ENCODE data around the gene ILF3.

The ILF3 gene

GRCh38 chr19:10653732-10654609 is at the start of gene ILF3:
Gene ILF3, plus strand, starts transcription at chr19:10654346. Its CDS starts 16,260 bp downstream, at chr19:10670606.
- peak; percentile 100 for DNase-seq (ENCODE audit: low read depth, low spot score)

GRCh38 chr19:10604460-10604980 is 49.6 kb upstream of the ILF3 start:
- no peak for DNase-seq (ENCODE audit: low read depth, low spot score)

- no peak for DNase-seq (ENCODE audit: low read depth, low spot score)
Observed at GRCh38 chr19:10611907-10612306, 42.2 kb upstream of the ILF3 start.

GRCh38 chr19:10612499-10613119 is 41.5 kb upstream of the ILF3 start:
- DNase-seq (ENCODE audit: low read depth, low spot score) = no peak

- no peak for DNase-seq (ENCODE audit: low read depth, low spot score)
Observed at GRCh38 chr19:10615429-10616023, 38.6 kb upstream of the ILF3 start.

GRCh38 chr19:10617409-10618121 is 36.6 kb upstream of the ILF3 start:
- DNase-seq (ENCODE audit: low read depth, low spot score) = no peak

GRCh38 chr19:10618846-10619245 is 35.3 kb upstream of the ILF3 start:
- DNase-seq (ENCODE audit: low read depth, low spot score) = no peak

GRCh38 chr19:10620786-10621185 is 33.4 kb upstream of the ILF3 start:
- no peak for DNase-seq (ENCODE audit: low read depth, low spot score)

GRCh38 chr19:10621966-10622365 is 32.2 kb upstream of the ILF3 start:
- DNase-seq (ENCODE audit: low read depth, low spot score) = no peak

- no peak for DNase-seq (ENCODE audit: low read depth, low spot score)
Observed at GRCh38 chr19:10624585-10624984, 29.6 kb upstream of the ILF3 start.

GRCh38 chr19:10625003-10625761 is 29.0 kb upstream of the ILF3 start, which contains the start of gene SLC44A2:
Gene SLC44A2, plus strand, starts transcription at chr19:10625553. Its CDS starts 81 bp downstream, at chr19:10625634.
- DNase-seq (ENCODE audit: low read depth, low spot score) = peak; percentile 30

- no peak for DNase-seq (ENCODE audit: low read depth, low spot score)
Observed at GRCh38 chr19:10625762-10626138, 28.4 kb upstream of the ILF3 start.

- DNase-seq (ENCODE audit: low read depth, low spot score) = no peak
Observed at GRCh38 chr19:10631874-10632273, 22.3 kb upstream of the ILF3 start.

GRCh38 chr19:10634430-10634829 is 19.7 kb upstream of the ILF3 start:
- no peak for DNase-seq (ENCODE audit: low read depth, low spot score)

GRCh38 chr19:10634963-10635362 is 19.2 kb upstream of the ILF3 start:
- DNase-seq (ENCODE audit: low read depth, low spot score) = no peak

- DNase-seq (ENCODE audit: low read depth, low spot score) = no peak
Observed at GRCh38 chr19:10636304-10636972, 17.7 kb upstream of the ILF3 start.

GRCh38 chr19:10637894-10638293 is 16.3 kb upstream of the ILF3 start:
- no peak for DNase-seq (ENCODE audit: low read depth, low spot score)

GRCh38 chr19:10639836-10640235 is 14.3 kb upstream of the ILF3 start:
- DNase-seq (ENCODE audit: low read depth, low spot score) = no peak

- DNase-seq (ENCODE audit: low read depth, low spot score) = no peak
Observed at GRCh38 chr19:10640361-10640760, 13.8 kb upstream of the ILF3 start.

- no peak for DNase-seq (ENCODE audit: low read depth, low spot score)
Observed at GRCh38 chr19:10641248-10641647, 12.9 kb upstream of the ILF3 start.
